ENCODE data around the gene LIFR.
"Not testable (repeated sequence)": the region's sequence is repeated elsewhere in the genome, so short reads cannot be mapped to it uniquely, and the experiment has no call there.

LIFR gene

GRCh38 chr5:38548064-38548759 lies 8.2 kb downstream of the LIFR start:
- DNase-seq = no peak

- DNase-seq = no peak
Observed at GRCh38 chr5:38547257-38547656, 9.2 kb downstream of the LIFR start.

- no peak for DNase-seq
Observed at GRCh38 chr5:38546691-38547146, 9.7 kb downstream of the LIFR start.

- no peak for DNase-seq
Observed at GRCh38 chr5:38543886-38544285, 12.6 kb downstream of the LIFR start.

GRCh38 chr5:38543074-38543473 lies 13.4 kb downstream of the LIFR start:
- DNase-seq = no peak

GRCh38 chr5:38541174-38541725 lies 15.2 kb downstream of the LIFR start:
- DNase-seq = no peak

GRCh38 chr5:38540314-38540713 lies 16.1 kb downstream of the LIFR start:
- no peak for DNase-seq

GRCh38 chr5:38538161-38538560 lies 18.3 kb downstream of the LIFR start:
- no peak for DNase-seq

GRCh38 chr5:38537505-38537904 lies 18.9 kb downstream of the LIFR start:
- no peak for DNase-seq

GRCh38 chr5:38536968-38537367 lies 19.5 kb downstream of the LIFR start:
- no peak for DNase-seq

- DNase-seq = no peak
Observed at GRCh38 chr5:38535845-38536244, 20.6 kb downstream of the LIFR start.

- no peak for DNase-seq
Observed at GRCh38 chr5:38535248-38535750, 21.1 kb downstream of the LIFR start.

- DNase-seq = no peak
Observed at GRCh38 chr5:38534156-38534453, 22.3 kb downstream of the LIFR start.

GRCh38 chr5:38533286-38534155 lies 22.9 kb downstream of the LIFR start:
- no peak for DNase-seq

GRCh38 chr5:38532165-38532669 lies 24.2 kb downstream of the LIFR start:
- no peak for DNase-seq

- DNase-seq = no peak
Observed at GRCh38 chr5:38531518-38531917, 24.9 kb downstream of the LIFR start.

GRCh38 chr5:38529955-38530646 lies 26.3 kb downstream of the LIFR start:
- no peak for DNase-seq

GRCh38 chr5:38528162-38528703 lies 28.2 kb downstream of the LIFR start:
- no peak for DNase-seq

GRCh38 chr5:38527475-38527874 lies 29.0 kb downstream of the LIFR start:
- no peak for DNase-seq

GRCh38 chr5:38524022-38524421 lies 32.4 kb downstream of the LIFR start:
- DNase-seq = no peak

GRCh38 chr5:38519476-38519875 lies 37.0 kb downstream of the LIFR start:
- DNase-seq = no peak

GRCh38 chr5:38518341-38518740 lies 38.1 kb downstream of the LIFR start:
- no peak for DNase-seq

- not testable (repeated sequence) for DNase-seq
Observed at GRCh38 chr5:38516649-38517048, 39.8 kb downstream of the LIFR start.

Data from activated gamma-delta T cell (primary cell).